Stimulated activated naive CD4-positive, alpha-beta T cell (primary cell): ENCODE results near the gene YIPF2.
"Not testable (repeated sequence)": the region's sequence is repeated elsewhere in the genome, so short reads cannot be mapped to it uniquely, and the experiment has no call there.

Experiments
- DNase-seq, 6 experiments: peaks; one replicate each; lab custom pipeline; 2025; lab: John Stamatoyannopoulos, UW

The YIPF2 gene

GRCh38 chr19:10908380-10908960 is 20.0 kb downstream of the YIPF2 start:
- no peak for DNase-seq

- no peak for DNase-seq
These were observed 20.5 kb downstream of the YIPF2 start for GRCh38 chr19:10907925-10908324.

GRCh38 chr19:10899151-10899653 is 29.2 kb downstream of the YIPF2 start:
- DNase-seq, result no peak

GRCh38 chr19:10898633-10899032 is 29.8 kb downstream of the YIPF2 start:
- no peak for DNase-seq

GRCh38 chr19:10896851-10897526 is 31.4 kb downstream of the YIPF2 start:
- no peak for DNase-seq

GRCh38 chr19:10895920-10896319 is 32.5 kb downstream of the YIPF2 start:
- no peak for DNase-seq

GRCh38 chr19:10895363-10895762 is 33.1 kb downstream of the YIPF2 start:
- no peak for DNase-seq

- DNase-seq, result no peak
These were observed 33.6 kb downstream of the YIPF2 start for GRCh38 chr19:10894911-10895213.

GRCh38 chr19:10892256-10892655 is 36.2 kb downstream of the YIPF2 start:
- DNase-seq, result no peak

GRCh38 chr19:10891405-10892086 is 36.9 kb downstream of the YIPF2 start:
- no peak for DNase-seq

GRCh38 chr19:10889880-10890279 is 38.6 kb downstream of the YIPF2 start:
- DNase-seq, result no peak

- DNase-seq, result no peak
These were observed 40.0 kb downstream of the YIPF2 start for GRCh38 chr19:10888421-10888866.

GRCh38 chr19:10887616-10888367 is 40.6 kb downstream of the YIPF2 start:
- DNase-seq, result no peak

- DNase-seq, result no peak
These were observed 43.0 kb downstream of the YIPF2 start for GRCh38 chr19:10885201-10886169.

- no peak for DNase-seq
These were observed 44.2 kb downstream of the YIPF2 start for GRCh38 chr19:10884274-10884673.

- DNase-seq, result no peak
These were observed 46.4 kb downstream of the YIPF2 start for GRCh38 chr19:10882108-10882457.

- DNase-seq, result no peak
These were observed 46.9 kb downstream of the YIPF2 start for GRCh38 chr19:10881403-10882107.

GRCh38 chr19:10878253-10878652 is 50.2 kb downstream of the YIPF2 start:
- DNase-seq, result no peak

- DNase-seq, result not testable (repeated sequence)
These were observed 50.8 kb downstream of the YIPF2 start for GRCh38 chr19:10877608-10878007.

GRCh38 chr19:10876459-10877240 is 51.8 kb downstream of the YIPF2 start:
- DNase-seq, result no peak
